Neural cell (in vitro differentiated cells): ENCODE results near the gene CATSPERD. TPM values are rescaled to one million over a fixed set of nuclear protein-coding genes. Genes with fewer than 3 reads are reported as not detected.

Experiments used
- H2AFZ ChIP-seq: fragments of 200-600, 300-800 bp; sonication (generic), shearing (Covaris generic); 2 replicates; pipeline ENCODE4 v1.6.0; 2014; ENCODE audit warnings: low read depth, mild to moderate bottlenecking, antibody characterized with exemption, low read length, moderate library complexity
- H3F3A ChIP-seq: fragments of 200-600 bp; shearing (Covaris generic); 2 replicates; pipeline ENCODE4 v1.6.1; 2016; ENCODE audit warnings: mild to moderate bottlenecking, moderate library complexity, mixed read lengths, antibody characterized with exemption, low read length; ENCODE audit not compliant: insufficient read depth, poor library complexity, severe bottlenecking
- H3K27ac ChIP-seq: fragments of 200-600, 300-800 bp; sonication (generic), shearing (Covaris generic); 2 replicates; pipeline ENCODE4 v1.5.1; 2014; ENCODE audit warnings: mild to moderate bottlenecking, low read length, moderate library complexity
- H3K27me3 ChIP-seq: fragments of 300-800, 200-600 bp; sonication (generic), shearing (Covaris generic); 2 replicates; pipeline ENCODE4 v1.6.0; 2014; ENCODE audit warnings: mild to moderate bottlenecking, low read depth, low read length, moderate library complexity; ENCODE audit not compliant: insufficient read depth
- H3K36me3 ChIP-seq: fragments of 300-800, 200-600 bp; sonication (generic), shearing (Covaris generic); 2 replicates; pipeline ENCODE4 v1.5.1; 2014; ENCODE audit warnings: mild to moderate bottlenecking, antibody characterized with exemption, low read length, moderate library complexity; ENCODE audit not compliant: insufficient read depth
- H3K4me2 ChIP-seq: fragments of 300-800, 200-600 bp; sonication (generic), shearing (Covaris generic); 2 replicates; pipeline ENCODE4 v1.6.0; 2014; ENCODE audit warnings: mild to moderate bottlenecking, low read length
- H3K4me3 ChIP-seq: fragments of 300-800, 200-600 bp; sonication (generic), shearing (Covaris generic); 2 replicates; pipeline ENCODE4 v1.5.1; 2014; ENCODE audit warnings: mild to moderate bottlenecking, low read length, moderate library complexity
- H3K79me2 ChIP-seq: fragments of 200-600 bp; shearing (Covaris generic); replicated peaks from 2 replicates; pipeline ENCODE4 v1.6.0; 2014; ENCODE audit warnings: mild to moderate bottlenecking, low read length, moderate library complexity; ENCODE audit not compliant: insufficient read depth
- H3K9ac ChIP-seq: fragments of 300-800, 200-600 bp; sonication (generic), shearing (Covaris generic); 2 replicates; pipeline ENCODE4 v1.6.1; 2016; ENCODE audit warnings: mild to moderate bottlenecking, low read length, mixed read lengths
- H3K9me2 ChIP-seq: fragments of 200-600 bp; shearing (Covaris generic); 2 replicates; pipeline ENCODE4 v1.6.1; 2016; ENCODE audit warnings: mild to moderate bottlenecking, low read length, mixed read lengths; ENCODE audit not compliant: insufficient read depth
- H3K9me3 ChIP-seq: fragments of 200-600, 300-800 bp; sonication (generic), shearing (Covaris generic); 2 replicates; pipeline ENCODE4 v1.6.1; 2016; ENCODE audit warnings: mild to moderate bottlenecking, mixed run types, low read length, moderate library complexity, mixed read lengths
- H4K20me1 ChIP-seq: fragments of 200-600 bp; shearing (Covaris generic); 2 replicates; pipeline ENCODE4 v1.6.1; 2016; ENCODE audit warnings: mild to moderate bottlenecking, mixed run types; ENCODE audit not compliant: insufficient read depth
- CTCF ChIP-seq: fragments of 450-650 bp; IDR thresholded peaks from 2 replicates; pipeline ENCODE4 v1.5.1; 2014; ENCODE audit warnings: antibody characterized with exemption, mild to moderate bottlenecking, moderate library complexity; ENCODE audit not compliant: poor library complexity, severe bottlenecking
- EP300 ChIP-seq: fragments of 450-650 bp; conservative IDR thresholded peaks from 2 replicates; pipeline ENCODE4 v1.6.1; 2014; ENCODE audit warnings: antibody characterized with exemption, mild to moderate bottlenecking, moderate library complexity; ENCODE audit not compliant: poor library complexity, severe bottlenecking
- EZH2 ChIP-seq: fragments of 200-600, 300-800 bp; shearing (Covaris generic), sonication (generic); IDR thresholded peaks from 2 replicates; pipeline ENCODE4 v1.6.1; 2014; ENCODE audit warnings: antibody characterized with exemption, low read length, borderline replicate concordance, mild to moderate bottlenecking; ENCODE audit not compliant: insufficient read depth, poor library complexity, severe bottlenecking
- MXI1 ChIP-seq: fragments of 450-650 bp; conservative IDR thresholded peaks from 2 replicates; pipeline ENCODE4 v1.6.1; 2014; ENCODE audit warnings: antibody characterized with exemption, mild to moderate bottlenecking; ENCODE audit not compliant: poor library complexity, severe bottlenecking
- POLR2AphosphoS5 ChIP-seq: IDR thresholded peaks from 2 replicates; pipeline ENCODE4 v1.6.1; 2012
- RAD21 ChIP-seq: fragments of 450-650 bp; conservative IDR thresholded peaks from 2 replicates; pipeline ENCODE4 v1.6.1; 2014; ENCODE audit warnings: antibody characterized with exemption, mild to moderate bottlenecking, moderate library complexity
- SMC3 ChIP-seq: fragments of 450-650 bp; conservative IDR thresholded peaks from 2 replicates; pipeline ENCODE4 v1.6.1; 2014; ENCODE audit warnings: antibody characterized with exemption, mild to moderate bottlenecking, moderate library complexity; ENCODE audit not compliant: poor library complexity
- TAF1 ChIP-seq: IDR thresholded peaks from 2 replicates; pipeline ENCODE4 v1.6.1; 2012; ENCODE audit warnings: low read depth
- polyA plus RNA-seq: library from polyadenylated mRNA; depleted of rRNA; stranded (reverse); fragments of >200 nt; gene quantifications from 2 replicates; pipeline ENCODE4 v1.2.3, GENCODE V29; 2014
- TF ChIP-seq, protein P1 (sequence below): IDR thresholded peaks from 2 replicates; pipeline ENCODE4 v1.6.1; 2012; ENCODE audit warnings: borderline replicate concordance

The CATSPERD gene
- polyA plus RNA-seq, 1 donor from 2014 or later, result not detected

DNA sequence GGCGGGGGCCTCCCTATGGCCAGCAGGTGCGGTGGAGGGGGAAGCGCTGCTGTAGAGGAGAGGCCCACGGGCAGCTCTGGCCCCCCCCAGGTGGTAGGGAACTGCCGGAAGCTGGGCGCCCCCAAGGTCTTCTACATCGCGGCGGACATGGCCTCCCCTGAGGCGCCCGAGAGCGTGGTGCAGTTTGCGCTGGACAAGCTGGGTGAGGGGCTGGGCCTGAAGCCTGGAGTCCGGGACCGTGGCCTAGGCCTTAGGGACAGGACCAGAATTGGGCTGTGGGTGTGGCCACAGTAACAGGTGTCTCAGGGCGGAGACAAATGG, 34.2 kb upstream of the CATSPERD start:
- H3K27ac ChIP-seq, result no peak overlapping the region
- no peaks in the 10 kb centered on the region for H3K9me3 ChIP-seq
- H2AFZ ChIP-seq, result no peak overlapping the region
- H3K4me3 ChIP-seq, result peak overlapping the region; percentile 56
- no peak overlapping the region for H3K4me2 ChIP-seq
- no peaks in the 10 kb centered on the region for H3K9me2 ChIP-seq
- no peak for TF ChIP-seq RAD21
- no peak for TF ChIP-seq EP300
- TF ChIP-seq SMC3, result no peak
- TF ChIP-seq MXI1, result no peak
- H3K36me3 ChIP-seq, result no peaks in the 10 kb centered on the region
- H4K20me1 ChIP-seq, result peaks cover 4% of the 10 kb centered on the region
- no peak overlapping the region for H3K9ac ChIP-seq
- peaks cover 20% of the 10 kb centered on the region for H3K79me2 ChIP-seq
- no peaks in the 10 kb centered on the region for H3F3A ChIP-seq
- no peaks in the 10 kb centered on the region for H3K27me3 ChIP-seq

- Histone ChIP-seq H4K20me1 (peaks cover 4% of the 10 kb centered on the region), H3K9me2 (no peaks in the 10 kb centered on the region), H3K27me3 (no peaks in the 10 kb centered on the region), H3K36me3 (no peaks in the 10 kb centered on the region), H2AFZ (no peak overlapping the region), H3K9me3 (no peaks in the 10 kb centered on the region), H3K27ac (no peak overlapping the region), H3K4me2 (no peak overlapping the region), H3K4me3 (peak overlapping the region; percentile 56), H3K79me2 (peaks cover 18% of the 10 kb centered on the region), H3F3A (no peaks in the 10 kb centered on the region), H3K9ac (no peak overlapping the region)
- TF ChIP-seq TAF1 (no peak), RAD21 (no peak), POLR2AphosphoS5 (peak; percentile 16), CTCF (peak; percentile 60), EZH2 (no peak), SMC3 (no peak), MXI1 (no peak), EP300 (no peak)
- TF ChIP-seq, protein P1, sequence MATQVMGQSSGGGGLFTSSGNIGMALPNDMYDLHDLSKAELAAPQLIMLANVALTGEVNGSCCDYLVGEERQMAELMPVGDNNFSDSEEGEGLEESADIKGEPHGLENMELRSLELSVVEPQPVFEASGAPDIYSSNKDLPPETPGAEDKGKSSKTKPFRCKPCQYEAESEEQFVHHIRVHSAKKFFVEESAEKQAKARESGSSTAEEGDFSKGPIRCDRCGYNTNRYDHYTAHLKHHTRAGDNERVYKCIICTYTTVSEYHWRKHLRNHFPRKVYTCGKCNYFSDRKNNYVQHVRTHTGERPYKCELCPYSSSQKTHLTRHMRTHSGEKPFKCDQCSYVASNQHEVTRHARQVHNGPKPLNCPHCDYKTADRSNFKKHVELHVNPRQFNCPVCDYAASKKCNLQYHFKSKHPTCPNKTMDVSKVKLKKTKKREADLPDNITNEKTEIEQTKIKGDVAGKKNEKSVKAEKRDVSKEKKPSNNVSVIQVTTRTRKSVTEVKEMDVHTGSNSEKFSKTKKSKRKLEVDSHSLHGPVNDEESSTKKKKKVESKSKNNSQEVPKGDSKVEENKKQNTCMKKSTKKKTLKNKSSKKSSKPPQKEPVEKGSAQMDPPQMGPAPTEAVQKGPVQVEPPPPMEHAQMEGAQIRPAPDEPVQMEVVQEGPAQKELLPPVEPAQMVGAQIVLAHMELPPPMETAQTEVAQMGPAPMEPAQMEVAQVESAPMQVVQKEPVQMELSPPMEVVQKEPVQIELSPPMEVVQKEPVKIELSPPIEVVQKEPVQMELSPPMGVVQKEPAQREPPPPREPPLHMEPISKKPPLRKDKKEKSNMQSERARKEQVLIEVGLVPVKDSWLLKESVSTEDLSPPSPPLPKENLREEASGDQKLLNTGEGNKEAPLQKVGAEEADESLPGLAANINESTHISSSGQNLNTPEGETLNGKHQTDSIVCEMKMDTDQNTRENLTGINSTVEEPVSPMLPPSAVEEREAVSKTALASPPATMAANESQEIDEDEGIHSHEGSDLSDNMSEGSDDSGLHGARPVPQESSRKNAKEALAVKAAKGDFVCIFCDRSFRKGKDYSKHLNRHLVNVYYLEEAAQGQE, result no peak
Measured at GRCh38 chr19:5686647-5687359, 33.6 kb upstream of the CATSPERD start.
